Fibroblast of mammary gland (primary cell): ENCODE results near the gene LRRC4C.

Experiments
- DNase-seq: peaks from one replicate; pipeline ENCODE4 v3.0.0-alpha.2; 2010; ENCODE audit warnings: low read depth
- H3K4me3 ChIP-seq: 2 replicates; pipeline ENCODE4 v1.5.1; 2011; ENCODE audit warnings: low read depth, mild to moderate bottlenecking, low read length, moderate library complexity; ENCODE audit not compliant: control insufficient read depth
- CTCF ChIP-seq: conservative IDR thresholded peaks from 2 replicates; pipeline ENCODE4 v1.5.1; 2011; ENCODE audit warnings: low read depth, low read length, inconsistent platforms; ENCODE audit not compliant: control insufficient read depth, insufficient read depth

The LRRC4C gene

GRCh38 chr11:41245184-41245583, 214.3 kb downstream of the LRRC4C start:
- no peak overlapping the region for H3K4me3 ChIP-seq
- no peak for TF ChIP-seq CTCF
- no peak for DNase-seq

- no peak for TF ChIP-seq CTCF
- no peak for DNase-seq
- no peak overlapping the region for H3K4me3 ChIP-seq
Measured at GRCh38 chr11:41237382-41237781, 222.1 kb downstream of the LRRC4C start.

GRCh38 chr11:41235668-41236067, 223.8 kb downstream of the LRRC4C start:
- no peak overlapping the region for H3K4me3 ChIP-seq
- no peak for DNase-seq
- no peak for TF ChIP-seq CTCF

GRCh38 chr11:41225856-41226633, 233.4 kb downstream of the LRRC4C start:
- TF ChIP-seq CTCF = no peak
- DNase-seq = no peak
- no peak overlapping the region for H3K4me3 ChIP-seq

GRCh38 chr11:41222236-41222635, 237.2 kb downstream of the LRRC4C start:
- H3K4me3 ChIP-seq = no peak overlapping the region
- TF ChIP-seq CTCF = no peak

GRCh38 chr11:41206388-41206787, 253.1 kb downstream of the LRRC4C start:
- DNase-seq = no peak
- no peak for TF ChIP-seq CTCF
- H3K4me3 ChIP-seq = no peak overlapping the region

More at GRCh38 chr11:41222236-41222635, 237.2 kb downstream of the LRRC4C start:
- DNase-seq = no peak

GRCh38 chr11:41201156-41201555, 258.3 kb downstream of the LRRC4C start:
- no peak overlapping the region for H3K4me3 ChIP-seq
- DNase-seq = peak; percentile 28
- TF ChIP-seq CTCF = peak; percentile 38
